Measurements from ENCODE around the gene ATP11A.

GRCh38 chr13:112685896-112686295 is 3.9 kb upstream of the ATP11A start:
- no peak for TF ChIP-seq CTCF (IDR thresholded peaks at IDR 0.05)
- TF ChIP-seq POLR2A (IDR thresholded peaks at IDR 0.05), result no peak
- no peak for TF ChIP-seq EP300 (IDR thresholded peaks at IDR 0.05)
